NCI-H1694 treated with DMSO at 0.1 percent for 48 hours (cell line): ENCODE results near the gene C4BPA.

Experiments
- DNase-seq: peaks from one replicate; lab custom pipeline; 2025; lab: John Stamatoyannopoulos, UW

Gene C4BPA

DNA sequence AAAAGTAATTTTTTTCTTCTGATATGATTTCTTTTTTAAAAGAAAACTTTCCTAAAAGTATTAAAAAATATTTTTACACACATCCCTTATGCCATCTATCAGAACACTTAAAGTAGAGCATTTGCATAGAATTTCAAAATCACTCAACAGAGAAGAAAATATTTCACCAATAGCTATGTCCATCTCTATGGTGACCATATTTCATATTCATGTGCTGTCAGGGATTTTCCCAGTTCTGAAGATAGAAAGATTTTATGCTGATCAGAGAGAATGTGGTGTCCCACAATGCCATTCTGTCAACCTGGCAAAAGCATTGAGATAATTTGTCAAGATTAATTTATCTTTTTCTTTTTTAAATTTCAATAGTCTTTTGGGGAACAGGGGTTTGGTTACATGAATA is 87.0 kb downstream of the C4BPA start:
- DNase-seq = no peak

DNA sequence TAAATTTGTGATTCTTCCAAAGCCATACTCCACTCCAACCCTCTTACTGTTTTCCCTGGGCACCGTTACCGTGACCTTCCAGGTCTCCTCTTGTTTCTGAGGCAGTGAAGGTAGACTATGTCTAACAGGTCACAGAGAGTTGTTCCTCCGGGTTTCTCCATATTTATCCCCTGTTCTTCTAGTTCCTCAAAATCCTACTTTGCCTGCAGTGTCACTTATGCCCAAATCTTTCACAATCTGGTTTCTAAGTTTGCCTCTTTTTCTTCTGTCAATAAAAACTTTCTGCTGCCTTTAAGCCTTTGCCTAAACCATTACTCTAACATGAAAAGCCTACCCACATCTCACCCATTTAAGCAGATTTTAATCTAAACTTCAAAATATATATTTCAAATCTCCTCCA is 87.7 kb downstream of the C4BPA start:
- no peak for DNase-seq

DNA sequence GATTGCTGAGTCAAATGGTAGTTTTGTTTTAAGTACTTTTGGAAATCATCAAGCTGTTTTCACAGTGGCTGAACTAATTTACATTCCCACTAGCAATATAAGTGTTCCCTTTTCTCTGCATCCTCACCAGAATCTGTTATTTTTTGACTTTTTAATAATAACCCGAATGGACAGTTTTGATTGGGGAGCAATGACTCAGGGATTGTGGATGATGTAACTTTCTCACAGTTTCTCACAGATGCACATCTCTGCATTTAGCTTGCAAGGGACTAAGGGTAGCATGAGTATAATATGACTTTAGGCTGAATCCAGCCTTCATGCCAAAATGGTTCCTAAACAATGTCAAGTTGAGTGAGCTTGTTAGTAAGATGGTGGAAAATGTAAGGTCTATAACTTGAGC is 90.2 kb downstream of the C4BPA start:
- DNase-seq = no peak
